Stimulated activated CD4-positive, alpha-beta T cell treated with anti-CD3 and anti-CD28 coated beads, Interleukin-12 subunit alpha, Interleukin-12 subunit beta, amount 100 ng/mL, for 48 hours (primary cell): Measurements from ENCODE around the gene CARMIL1.
"Not testable (repeated sequence)": the region's sequence is repeated elsewhere in the genome, so short reads cannot be mapped to it uniquely, and the experiment has no call there.

Experiments
- DNase-seq, 3 donors: peaks; one replicate each; pipeline ENCODE4 v3.0.0-alpha.2; 2020; ENCODE audit warnings: low read depth in 2 of 3, low spot score in 1 of 3

The CARMIL1 gene

DNA sequence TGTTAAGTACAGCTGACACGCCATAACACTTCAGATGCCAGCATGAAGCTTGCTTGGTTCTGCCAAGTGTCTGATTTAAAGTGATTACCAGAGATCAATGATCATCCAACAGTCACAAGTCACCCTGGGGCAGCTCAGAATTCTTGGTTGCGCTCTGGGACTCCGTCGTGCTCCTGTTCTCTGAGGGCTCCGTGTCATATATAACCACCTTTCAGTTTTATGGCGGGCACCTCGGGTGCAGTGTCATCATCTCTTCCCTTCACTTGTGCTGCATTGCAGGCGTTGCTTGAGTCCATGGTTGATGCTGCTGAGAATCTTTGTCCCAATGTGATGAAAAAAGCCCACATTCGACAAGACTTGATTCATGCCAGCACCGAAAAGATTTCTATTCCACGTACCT is 271.5 kb downstream of the CARMIL1 start:
- DNase-seq: no peak

DNA sequence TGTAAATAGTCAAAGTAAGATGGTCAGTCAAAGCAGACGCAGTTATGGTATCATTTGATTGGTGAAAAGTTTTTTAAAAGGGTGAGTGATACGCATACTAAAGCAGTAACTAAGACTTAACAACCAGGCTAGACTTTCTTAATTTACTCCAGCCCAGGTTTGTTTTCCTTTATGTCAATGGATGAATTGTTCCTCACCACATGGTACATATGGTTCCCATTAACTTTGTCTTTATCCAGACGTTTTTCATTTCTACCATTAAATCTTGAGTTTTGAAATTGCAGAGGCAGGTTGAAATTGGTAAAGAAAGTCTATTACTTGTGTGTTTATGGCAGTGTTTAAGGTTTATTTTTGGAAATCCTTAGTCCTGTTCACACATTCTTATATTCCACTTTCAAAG is 274.3 kb downstream of the CARMIL1 start:
- no peak for DNase-seq

DNA sequence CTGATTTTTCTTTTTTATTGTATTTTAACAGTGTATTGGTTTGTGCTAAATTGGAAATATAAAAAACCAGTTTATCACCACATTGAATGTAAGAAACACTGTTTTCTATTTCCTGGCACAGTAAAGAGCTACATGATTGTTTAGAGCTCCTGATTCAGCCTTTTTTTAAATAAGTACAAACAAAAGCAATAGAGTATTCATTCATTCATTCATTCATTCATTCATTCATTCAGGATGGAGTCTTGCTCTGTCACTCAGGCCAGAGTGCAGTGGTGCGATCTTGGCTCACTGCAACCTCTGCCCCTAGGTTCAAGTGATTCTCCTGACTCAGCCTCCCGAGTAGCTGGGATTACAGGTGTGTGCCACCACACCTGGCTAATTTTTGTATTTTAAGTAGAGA is 276.0 kb downstream of the CARMIL1 start:
- no peak for DNase-seq

GRCh38 chr6:25556516-25556915 is 277.3 kb downstream of the CARMIL1 start:
- peak; percentile 55 to 81 (median 68) for DNase-seq

DNA sequence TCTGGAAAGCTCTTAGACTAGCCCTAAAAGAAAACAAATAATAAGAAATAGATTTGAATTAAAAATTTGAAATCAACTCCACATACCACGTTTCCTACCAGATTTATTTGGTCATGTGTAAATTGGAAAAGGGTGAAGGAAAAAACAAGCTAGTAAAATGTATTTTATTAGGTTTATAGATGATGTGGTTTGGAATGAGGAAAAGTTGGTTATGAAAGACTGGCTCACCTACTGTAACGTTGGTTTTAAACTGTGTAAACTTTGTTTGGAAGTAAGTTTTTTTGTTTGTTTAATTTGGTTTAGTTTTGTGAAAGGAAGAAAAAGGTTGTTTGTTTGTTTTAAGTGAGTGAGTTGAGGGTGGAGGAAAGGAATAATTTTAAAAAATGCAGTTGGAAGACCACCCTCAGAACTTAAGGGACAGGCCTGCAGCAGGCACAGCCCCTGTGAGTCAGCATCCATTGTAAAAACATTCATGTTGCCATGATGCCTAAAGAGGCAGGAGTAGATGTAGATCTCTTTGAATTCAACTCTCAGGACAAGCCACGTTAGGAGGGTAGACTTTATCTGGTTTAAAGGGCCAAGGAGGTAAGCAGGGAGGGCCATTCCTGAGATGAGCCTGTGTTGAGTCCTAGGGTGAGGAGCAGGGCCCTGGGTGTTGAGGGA is 279.1 kb downstream of the CARMIL1 start:
- no peak for DNase-seq

- no peak for DNase-seq
Measured at GRCh38 chr6:25560865-25561264, 281.7 kb downstream of the CARMIL1 start.

- DNase-seq: no peak
Measured at GRCh38 chr6:25564943-25565342, 285.8 kb downstream of the CARMIL1 start.

DNA sequence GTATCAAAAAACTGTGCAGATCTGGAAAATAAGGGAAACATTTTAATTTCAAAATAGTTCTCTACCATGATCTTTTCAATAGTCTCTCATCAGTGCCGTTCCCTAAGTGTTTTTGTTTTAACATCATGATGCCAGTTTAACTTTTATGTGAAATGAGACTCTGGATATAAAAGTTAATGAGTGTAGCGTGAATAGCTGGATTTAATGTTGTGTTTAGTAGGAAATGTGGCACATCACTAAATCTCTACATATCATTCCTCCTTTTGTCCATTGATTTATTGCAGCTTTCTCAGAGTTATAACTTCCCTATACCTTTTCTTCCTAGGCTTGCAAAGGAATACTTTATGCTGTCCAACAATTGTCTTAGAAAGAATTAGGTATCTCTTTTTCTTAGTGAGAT is 291.4 kb downstream of the CARMIL1 start:
- DNase-seq: no peak

- no peak for DNase-seq
Measured at GRCh38 chr6:25576919-25577318, 297.7 kb downstream of the CARMIL1 start.

- no peak for DNase-seq
Measured at GRCh38 chr6:25578538-25578937, 299.4 kb downstream of the CARMIL1 start.

DNA sequence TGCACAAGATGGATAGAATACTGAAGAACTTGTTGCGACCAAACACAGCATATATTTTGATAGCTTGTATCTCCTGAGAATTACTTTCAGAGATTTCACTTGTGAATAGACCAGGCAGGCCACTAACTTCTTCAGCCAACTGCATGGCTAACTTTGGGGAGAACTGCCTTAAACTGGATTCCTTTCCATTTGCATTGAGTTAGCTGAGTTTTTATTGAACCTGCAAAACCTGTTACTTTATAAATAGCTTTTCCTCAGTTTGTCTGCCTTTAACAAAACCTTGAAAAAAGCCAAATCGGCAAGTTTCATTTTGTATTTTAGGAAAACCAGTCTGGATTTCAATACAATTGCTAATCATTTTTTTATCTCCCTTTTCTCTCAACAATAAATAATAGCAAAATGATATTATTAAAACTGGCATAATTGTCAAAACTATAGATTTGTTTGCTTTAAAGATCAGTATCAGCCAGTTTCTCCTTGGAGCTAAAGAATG is 300.3 kb downstream of the CARMIL1 start:
- no peak for DNase-seq

- no peak for DNase-seq
Measured at GRCh38 chr6:25579902-25580495, 300.8 kb downstream of the CARMIL1 start.

- no peak for DNase-seq
Measured at GRCh38 chr6:25582101-25582500, 302.9 kb downstream of the CARMIL1 start.

- DNase-seq: no peak
Measured at GRCh38 chr6:25583099-25583498, 303.9 kb downstream of the CARMIL1 start.

- DNase-seq: no peak
Measured at GRCh38 chr6:25583906-25584305, 304.7 kb downstream of the CARMIL1 start.

GRCh38 chr6:25585225-25585624 is 306.1 kb downstream of the CARMIL1 start:
- no peak for DNase-seq

DNA sequence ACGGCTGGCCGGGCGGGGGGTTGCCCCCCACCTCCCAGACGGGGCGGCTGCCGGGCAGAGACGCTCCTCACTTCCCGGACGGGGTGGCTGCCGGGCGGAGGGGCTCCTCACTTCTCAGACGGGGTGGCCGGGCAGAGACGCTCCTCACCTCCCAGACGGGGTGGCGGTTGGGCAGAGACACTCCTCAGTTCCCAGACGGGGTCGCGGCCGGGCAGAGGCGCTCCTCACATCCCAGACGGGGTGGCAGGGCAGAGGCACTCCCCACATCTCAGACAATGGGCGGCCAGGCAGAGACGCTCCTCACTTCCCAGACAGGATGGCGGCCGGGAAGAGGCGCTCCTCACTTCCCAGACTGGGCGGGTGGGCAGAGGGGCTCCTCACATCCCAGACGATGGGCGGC is 306.9 kb downstream of the CARMIL1 start:
- not testable (repeated sequence) for DNase-seq

DNA sequence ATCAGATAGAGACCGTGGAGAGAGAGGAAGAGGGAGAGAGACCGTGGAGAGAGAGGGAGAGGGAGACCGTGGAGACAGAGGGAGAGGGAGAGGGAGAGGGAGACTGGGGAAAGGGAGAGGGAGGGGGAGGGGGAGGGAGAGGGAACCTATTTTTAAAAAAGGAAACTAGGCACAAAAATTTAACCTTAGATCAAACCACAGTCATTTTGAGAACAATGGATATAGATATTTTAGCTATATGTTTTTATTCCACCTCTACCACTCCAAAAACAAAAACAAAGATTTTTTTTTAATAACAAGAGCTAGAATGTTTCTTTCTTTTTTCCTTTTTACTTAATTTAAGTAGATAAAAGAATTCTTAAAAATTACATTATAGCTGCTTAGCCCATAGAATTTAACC is 307.8 kb downstream of the CARMIL1 start:
- no peak for DNase-seq

DNA sequence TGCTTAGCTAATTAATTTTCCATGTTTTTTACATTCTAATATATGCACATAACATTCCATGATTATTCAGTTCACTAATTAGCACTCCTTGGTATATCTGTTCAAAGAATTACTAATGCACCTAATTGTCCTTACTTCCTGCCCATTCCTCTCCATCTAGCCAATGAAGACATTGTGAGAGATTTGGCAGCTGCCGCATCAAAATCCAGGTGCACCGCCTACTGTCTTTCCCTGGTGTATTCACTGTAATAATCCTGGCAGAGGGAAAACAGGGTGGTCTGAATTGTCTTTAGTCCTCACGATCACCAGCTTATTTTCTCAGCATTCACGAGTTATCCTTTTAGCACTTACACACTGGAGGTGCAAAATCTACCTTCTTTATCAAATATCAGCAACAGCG is 311.8 kb downstream of the CARMIL1 start:
- DNase-seq: no peak

DNA sequence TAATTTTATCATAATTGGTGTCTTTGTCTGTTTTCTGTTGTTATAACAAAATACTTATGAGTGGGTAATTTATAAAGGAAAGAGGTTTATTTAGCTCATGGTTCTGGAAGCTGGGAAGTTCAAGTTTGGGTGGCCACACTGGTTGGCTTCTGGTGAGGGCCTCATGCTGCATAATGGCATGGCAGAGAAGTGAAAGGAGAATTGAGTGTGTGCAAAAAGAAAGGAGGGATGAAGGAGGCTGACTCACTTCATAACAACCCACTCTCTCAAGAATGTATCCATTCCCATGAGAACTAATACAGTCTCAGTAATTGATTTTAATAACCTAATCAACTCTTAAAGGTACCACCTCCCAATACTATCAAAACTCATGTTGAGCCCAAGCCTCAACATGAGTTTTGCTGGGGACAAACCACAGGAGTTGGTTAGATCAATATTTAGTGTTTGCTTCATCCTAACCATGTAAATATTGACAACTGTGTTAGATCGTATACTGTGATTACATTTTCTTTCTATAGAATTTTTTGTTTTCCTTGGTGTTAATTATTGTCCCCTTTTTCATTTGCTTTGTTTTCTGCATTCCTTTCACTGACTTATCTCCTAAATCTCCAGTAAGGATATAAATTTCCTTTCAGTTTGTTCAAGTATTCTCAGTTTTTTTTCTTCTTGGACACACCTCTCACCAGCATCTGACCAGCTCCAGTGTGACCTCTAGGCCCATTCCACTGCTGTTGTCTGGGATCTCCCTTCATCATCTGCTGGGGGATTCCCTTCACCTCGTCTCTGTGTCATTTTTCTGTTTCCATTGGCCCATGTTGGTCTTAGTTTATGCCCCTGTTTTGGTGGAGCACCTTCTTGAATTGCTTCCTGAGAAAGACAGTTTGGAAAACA is 318.0 kb downstream of the CARMIL1 start:
- no peak for DNase-seq

DNA sequence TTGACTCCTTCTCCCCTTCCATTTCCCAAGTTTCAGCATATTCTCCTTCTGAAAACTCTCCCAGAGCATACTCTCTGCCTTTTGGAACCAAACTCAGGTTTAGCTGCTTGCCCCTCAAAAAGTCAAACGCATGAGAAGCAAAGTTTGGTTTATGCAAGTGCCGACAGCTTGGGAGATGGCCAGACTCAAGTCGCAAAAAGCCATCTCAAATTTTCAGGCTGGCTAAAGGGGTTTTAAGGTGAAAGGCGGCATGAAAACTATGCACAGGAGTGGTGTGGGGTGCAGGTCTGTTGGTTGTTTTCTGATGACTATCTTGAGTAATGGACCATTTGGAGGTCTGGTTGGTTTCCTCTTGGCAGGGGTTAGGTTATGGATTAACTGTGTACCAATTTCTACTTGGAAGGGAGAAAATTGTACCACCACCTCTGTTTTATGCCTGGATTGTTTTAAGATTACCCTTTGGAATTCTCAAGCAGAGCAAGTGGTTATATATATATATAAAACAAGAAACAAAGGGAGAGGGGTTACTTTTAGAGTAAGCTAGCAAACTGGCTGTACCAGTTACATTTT is 320.4 kb downstream of the CARMIL1 start:
- no peak for DNase-seq
